Activated CD4-positive, alpha-beta T cell treated with anti-CD3 and anti-CD28 coated beads, Interleukin-2, amount 10 ng/mL, durations not matched to agents 7 days and 5 days (primary cell): ENCODE data around the gene PRDX6. TPM values are rescaled to one million over a fixed set of nuclear protein-coding genes. Genes with fewer than 3 reads are reported as not detected.

Experiments
- CTCF ChIA-PET: fragments of 350-600 bp; sonication (Branson Sonifier 250); formaldehyde crosslinking; loops from one replicate; lab custom pipeline; 2021; ENCODE audit warnings: antibody characterized with exemption; lab: Charles Lee
- POLR2A ChIA-PET: fragments of 350-600 bp; sonication (Branson Sonifier 250); formaldehyde crosslinking; loops from one replicate; lab custom pipeline; 2021; ENCODE audit warnings: antibody characterized with exemption; lab: Charles Lee
- DNase-seq: peaks from one replicate; pipeline ENCODE4 v3.0.0-alpha.2; 2020
- H3K27ac Mint-ChIP-seq: one replicate; pipeline ENCODE4 v1.8.0; 2021; ENCODE audit warnings: mild to moderate bottlenecking, moderate library complexity, mixed read lengths
- H3K27me3 Mint-ChIP-seq: one replicate; pipeline ENCODE4 v1.8.0; 2021; ENCODE audit warnings: mixed read lengths
- H3K36me3 Mint-ChIP-seq: one replicate; pipeline ENCODE4 v1.8.0; 2021; ENCODE audit warnings: low read depth, mixed read lengths
- H3K4me1 Mint-ChIP-seq: one replicate; pipeline ENCODE4 v1.8.0; 2021; ENCODE audit warnings: mixed read lengths
- H3K4me3 Mint-ChIP-seq: one replicate; pipeline ENCODE4 v1.8.0; 2021; ENCODE audit warnings: mild to moderate bottlenecking, moderate library complexity, mixed read lengths
- H3K9me3 Mint-ChIP-seq: one replicate; pipeline ENCODE4 v1.8.0; 2021; ENCODE audit warnings: mixed read lengths
- total RNA-seq, 2 experiments: library from RNA; stranded (reverse); gene quantifications; one replicate each; pipeline ENCODE4 v1.2.3, GENCODE V29; 2021

PRDX6 gene
- total RNA-seq, 2 experiments from 2014 or later: 110 TPM

DNA sequence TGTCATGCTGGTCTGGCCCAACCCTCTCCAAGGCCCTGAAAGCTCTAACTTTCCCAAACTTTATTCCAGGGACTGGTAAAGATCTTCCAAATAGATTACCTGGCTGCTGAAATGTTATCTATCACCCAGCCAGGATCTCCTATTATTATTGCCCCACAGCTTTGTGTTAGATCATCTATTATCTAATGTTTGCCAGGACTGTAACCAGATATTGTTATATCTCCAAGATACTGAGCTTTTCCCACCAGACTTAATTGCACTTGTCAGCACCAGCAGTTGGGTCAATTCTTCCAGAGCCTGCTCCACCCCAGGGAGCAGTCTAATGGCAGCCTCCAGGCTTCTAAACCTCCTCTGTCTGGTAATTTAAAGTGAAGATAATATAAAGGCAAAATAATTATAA lies 59.1 kb downstream of the PRDX6 start:
- POLR2A ChIA-PET: no interaction called here

More for the DNA sequence above, 59.1 kb downstream of the PRDX6 start:
- peaks cover 5% of the 10 kb centered on the region for H3K27me3 Mint-ChIP-seq
- peaks cover 12% of the 10 kb centered on the region for H3K4me1 Mint-ChIP-seq
- DNase-seq: no peak
- no peaks in the 10 kb centered on the region for H3K36me3 Mint-ChIP-seq
- H3K27ac Mint-ChIP-seq: no peak overlapping the region
- peaks cover 2% of the 10 kb centered on the region for H3K9me3 Mint-ChIP-seq
- no peak overlapping the region for H3K4me3 Mint-ChIP-seq
- CTCF ChIA-PET: interaction anchor here (0.8 kb wide), 1 partner anchor 32 kb away, joined by 3 read pairs; no protein-coding TSS in a partner anchor

Other genes with a start within 250 kb of the PRDX6 start
- not detected for gene SLC9C2, start 125.7 kb downstream of the PRDX6 start, total RNA-seq
- gene TEX50, start 158.0 kb downstream of the PRDX6 start, total RNA-seq: not detected
- gene ANKRD45, start 192.5 kb downstream of the PRDX6 start, total RNA-seq: not detected
- 10 to 100 TPM; 21.3 to 21.6 TPM for gene KLHL20, start 237.6 kb downstream of the PRDX6 start, total RNA-seq